Kidney epithelial cell (primary cell): Measurements from ENCODE around the gene KPNA5. TPM values are rescaled to one million over a fixed set of nuclear protein-coding genes. Genes with fewer than 3 reads are reported as not detected.
"Not testable (repeated sequence)": the region's sequence is repeated elsewhere in the genome, so short reads cannot be mapped to it uniquely, and the experiment has no call there.

Experiments
- DNase-seq: peaks from one replicate; pipeline ENCODE4 v3.0.0-alpha.2; 2010; ENCODE audit warnings: low read depth
- H3K27me3 ChIP-seq: 2 replicates; pipeline ENCODE4 v1.6.0; 2011; ENCODE audit warnings: low read length; ENCODE audit not compliant: control insufficient read depth, insufficient read depth
- H3K36me3 ChIP-seq: 2 replicates; pipeline ENCODE4 v1.5.1; 2011; ENCODE audit warnings: low read length; ENCODE audit not compliant: control insufficient read depth, insufficient read depth
- H3K4me3 ChIP-seq: 2 replicates; pipeline ENCODE4 v1.5.1; 2011; ENCODE audit warnings: low read depth, mild to moderate bottlenecking, control low read depth, low read length
- total RNA-seq: library from RNA; depleted of rRNA; stranded (reverse); fragments of >200 nt; gene quantifications from 2 replicates; pipeline ENCODE4 v1.2.3, GENCODE V29; 2015
- TF ChIP-seq, protein P1 (sequence below): IDR thresholded peaks from 2 replicates; pipeline ENCODE4 v1.5.1; 2011; ENCODE audit warnings: mild to moderate bottlenecking, moderate library complexity, low read length, control low read depth, inconsistent platforms; ENCODE audit not compliant: insufficient read depth, poor library complexity, severe bottlenecking

Gene KPNA5
- total RNA-seq, 1 donor from 2014 or later, result 9.3 TPM

DNA sequence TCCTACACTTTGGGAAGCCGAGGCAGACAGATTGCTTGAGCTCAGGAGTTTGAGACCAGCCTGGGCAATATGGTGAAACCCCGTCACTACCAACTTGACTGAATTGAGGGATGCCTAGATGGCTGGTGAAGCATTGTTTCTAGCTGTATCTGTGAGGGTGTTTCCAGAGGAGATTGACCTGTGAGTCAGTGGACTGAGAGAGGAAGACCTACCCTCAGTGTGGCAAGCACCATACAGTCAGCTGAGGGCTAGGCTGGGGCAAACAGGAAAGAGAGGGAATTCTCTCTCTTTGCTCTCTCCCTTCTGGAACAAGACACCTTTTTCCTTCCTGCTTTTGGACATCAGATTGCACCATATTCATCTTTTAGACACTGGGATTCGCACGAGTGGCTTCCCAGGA is 8.7 kb upstream of the KPNA5 start:
- DNase-seq, result no peak
- TF ChIP-seq, protein P1, sequence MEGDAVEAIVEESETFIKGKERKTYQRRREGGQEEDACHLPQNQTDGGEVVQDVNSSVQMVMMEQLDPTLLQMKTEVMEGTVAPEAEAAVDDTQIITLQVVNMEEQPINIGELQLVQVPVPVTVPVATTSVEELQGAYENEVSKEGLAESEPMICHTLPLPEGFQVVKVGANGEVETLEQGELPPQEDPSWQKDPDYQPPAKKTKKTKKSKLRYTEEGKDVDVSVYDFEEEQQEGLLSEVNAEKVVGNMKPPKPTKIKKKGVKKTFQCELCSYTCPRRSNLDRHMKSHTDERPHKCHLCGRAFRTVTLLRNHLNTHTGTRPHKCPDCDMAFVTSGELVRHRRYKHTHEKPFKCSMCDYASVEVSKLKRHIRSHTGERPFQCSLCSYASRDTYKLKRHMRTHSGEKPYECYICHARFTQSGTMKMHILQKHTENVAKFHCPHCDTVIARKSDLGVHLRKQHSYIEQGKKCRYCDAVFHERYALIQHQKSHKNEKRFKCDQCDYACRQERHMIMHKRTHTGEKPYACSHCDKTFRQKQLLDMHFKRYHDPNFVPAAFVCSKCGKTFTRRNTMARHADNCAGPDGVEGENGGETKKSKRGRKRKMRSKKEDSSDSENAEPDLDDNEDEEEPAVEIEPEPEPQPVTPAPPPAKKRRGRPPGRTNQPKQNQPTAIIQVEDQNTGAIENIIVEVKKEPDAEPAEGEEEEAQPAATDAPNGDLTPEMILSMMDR, result no peak
- H3K4me3 ChIP-seq, result no peak overlapping the region
- no peaks in the 10 kb centered on the region for H3K27me3 ChIP-seq
- no peaks in the 10 kb centered on the region for H3K36me3 ChIP-seq

DNA sequence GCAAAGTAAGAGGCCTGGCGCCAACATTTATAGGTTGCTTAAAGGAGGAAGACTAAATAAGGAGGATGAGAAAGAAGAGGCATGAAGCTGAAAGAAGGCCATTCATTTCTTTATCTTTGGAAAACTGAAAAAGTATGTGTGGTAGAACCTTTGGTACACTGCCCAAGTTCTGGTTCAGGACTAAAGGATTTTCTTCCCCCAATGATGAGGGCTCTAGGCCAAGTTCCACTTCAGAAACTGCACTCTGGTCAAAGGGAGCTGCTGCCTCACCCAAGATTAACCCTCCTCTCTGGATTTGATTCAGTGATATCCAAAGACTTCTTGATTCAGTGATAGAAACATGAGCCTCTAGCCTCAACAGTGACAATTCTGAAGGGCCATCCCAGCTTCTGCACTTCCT is 5.0 kb upstream of the KPNA5 start:
- H3K27me3 ChIP-seq, result no peaks in the 10 kb centered on the region
- H3K36me3 ChIP-seq, result no peaks in the 10 kb centered on the region
- TF ChIP-seq, protein P1, result no peak
- no peak overlapping the region for H3K4me3 ChIP-seq
- no peak for DNase-seq

DNA sequence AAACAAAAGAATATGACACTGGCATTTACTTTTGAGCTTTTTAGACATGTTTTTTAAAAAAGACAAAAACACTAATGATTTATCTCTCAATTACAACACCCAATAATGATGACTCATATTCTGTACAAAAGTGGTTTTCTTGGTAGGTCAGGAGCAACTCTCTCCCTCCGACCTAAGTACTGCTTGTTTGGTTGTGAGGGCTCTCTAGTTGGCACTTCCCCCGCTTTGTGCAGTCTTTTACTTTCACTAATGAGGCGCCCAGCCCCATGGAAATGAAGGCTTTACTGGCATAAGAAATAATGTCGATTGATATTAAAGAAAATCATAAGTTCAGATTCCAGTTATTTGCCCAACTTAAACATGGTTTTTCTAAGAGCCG is 1.3 kb downstream of the KPNA5 start:
- H3K4me3 ChIP-seq, result peak overlapping the region; percentile 96
- TF ChIP-seq, protein P1, result no peak
- H3K27me3 ChIP-seq, result no peaks in the 10 kb centered on the region
- DNase-seq, result no peak
- no peaks in the 10 kb centered on the region for H3K36me3 ChIP-seq

DNA sequence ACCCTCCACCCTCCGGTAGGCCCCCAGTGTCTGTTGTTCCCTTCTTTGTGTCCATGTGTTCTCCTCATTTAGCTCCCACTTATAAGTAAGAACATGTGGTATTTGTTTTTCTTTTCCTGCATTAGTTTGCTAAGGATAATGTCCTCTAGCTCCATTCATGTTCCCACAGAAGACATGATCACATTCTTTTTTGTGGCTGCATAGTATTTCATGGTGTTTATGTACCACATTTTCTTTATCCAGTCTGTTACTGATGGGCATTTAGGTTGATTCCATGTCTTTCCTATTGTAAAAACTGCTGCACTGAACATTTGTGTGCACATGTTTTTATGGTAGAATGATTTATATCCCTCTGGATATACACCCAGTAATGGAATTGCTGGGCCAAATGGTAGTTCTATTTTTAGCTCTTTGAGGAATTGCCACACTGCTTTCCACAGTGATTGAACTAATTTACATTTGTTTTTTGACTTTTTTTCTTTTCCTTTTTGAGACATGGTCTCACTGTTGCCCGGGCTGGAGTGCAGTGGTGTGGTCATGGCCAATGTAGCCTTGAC is 4.5 kb downstream of the KPNA5 start:
- DNase-seq, result no peak
- H3K4me3 ChIP-seq, result no peak overlapping the region
- H3K27me3 ChIP-seq, result no peaks in the 10 kb centered on the region
- TF ChIP-seq, protein P1, result no peak
- H3K36me3 ChIP-seq, result no peaks in the 10 kb centered on the region

DNA sequence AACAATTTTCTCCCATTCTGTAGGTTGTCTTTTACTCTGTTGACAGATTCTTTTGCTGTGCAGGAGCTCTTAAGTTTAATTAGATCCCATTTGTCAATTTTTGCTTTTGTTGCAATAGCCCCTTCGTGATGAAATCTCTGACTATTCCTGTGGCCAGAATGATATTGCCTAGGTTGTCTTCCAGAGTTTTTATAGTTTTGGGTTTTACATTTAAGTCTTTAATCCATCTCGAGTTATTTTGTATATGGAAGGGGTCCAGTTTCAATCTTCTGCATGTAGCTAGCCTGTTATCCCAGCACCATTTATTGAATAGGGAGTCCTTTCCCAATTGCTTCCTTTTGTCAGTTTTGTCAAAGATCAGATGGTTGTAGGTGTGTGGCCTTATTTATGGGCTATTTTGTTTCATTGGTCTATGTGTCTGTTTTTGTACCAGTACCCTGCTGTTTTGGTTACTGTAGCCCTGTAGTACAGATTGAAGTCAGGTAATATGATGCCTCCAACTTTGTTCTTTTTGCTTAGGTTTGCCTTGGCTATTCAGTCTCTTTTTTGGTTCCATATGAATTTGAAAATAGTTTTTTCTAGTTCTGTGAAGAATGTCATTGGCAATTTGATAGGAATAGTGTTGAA is 5.6 kb downstream of the KPNA5 start:
- not testable (repeated sequence) for H3K36me3 ChIP-seq, H3K4me3 ChIP-seq, H3K27me3 ChIP-seq, DNase-seq

DNA sequence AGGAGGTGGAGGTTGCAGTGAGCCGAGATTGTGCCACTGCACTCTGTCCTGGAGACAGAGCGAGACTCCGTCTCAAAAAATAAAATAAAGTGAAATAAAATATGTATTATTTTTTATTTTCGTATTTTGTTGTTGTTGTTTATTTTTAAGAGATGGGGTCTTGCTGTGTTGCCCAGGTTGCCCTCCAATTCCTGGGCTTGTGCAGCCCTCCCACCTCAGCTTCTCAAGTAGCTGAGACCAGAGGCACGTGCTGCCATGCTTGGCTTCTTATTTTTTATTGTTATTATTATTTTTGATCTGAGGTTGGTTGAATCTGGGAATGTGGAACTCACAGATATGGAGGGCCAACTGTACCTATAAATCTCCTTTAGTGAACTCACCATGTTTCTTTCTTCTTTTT is 10.1 kb downstream of the KPNA5 start:
- no peaks in the 10 kb centered on the region for H3K27me3 ChIP-seq
- TF ChIP-seq, protein P1, result no peak
- DNase-seq, result no peak
- no peak overlapping the region for H3K4me3 ChIP-seq
- H3K36me3 ChIP-seq, result no peaks in the 10 kb centered on the region

DNA sequence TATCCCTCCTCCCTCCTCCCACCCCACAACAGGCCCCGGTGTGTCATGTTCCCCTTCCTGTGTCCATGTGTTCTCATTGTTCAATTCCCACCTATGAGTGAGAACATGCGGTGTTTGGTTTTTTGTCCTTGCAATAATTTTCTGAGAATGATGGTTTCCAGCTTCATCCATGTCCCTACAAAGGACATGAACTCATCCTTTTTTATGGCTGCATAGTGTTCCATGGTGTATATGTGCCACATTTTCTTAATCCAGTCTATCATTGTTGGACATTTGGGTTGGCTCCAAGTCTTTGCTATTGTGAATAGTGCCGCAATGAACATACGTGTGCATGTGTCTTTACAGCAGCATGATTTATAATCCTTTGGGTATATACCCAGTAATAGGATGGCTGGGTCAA is 11.9 kb downstream of the KPNA5 start:
- not testable (repeated sequence) for H3K4me3 ChIP-seq, H3K36me3 ChIP-seq, DNase-seq, H3K27me3 ChIP-seq

DNA sequence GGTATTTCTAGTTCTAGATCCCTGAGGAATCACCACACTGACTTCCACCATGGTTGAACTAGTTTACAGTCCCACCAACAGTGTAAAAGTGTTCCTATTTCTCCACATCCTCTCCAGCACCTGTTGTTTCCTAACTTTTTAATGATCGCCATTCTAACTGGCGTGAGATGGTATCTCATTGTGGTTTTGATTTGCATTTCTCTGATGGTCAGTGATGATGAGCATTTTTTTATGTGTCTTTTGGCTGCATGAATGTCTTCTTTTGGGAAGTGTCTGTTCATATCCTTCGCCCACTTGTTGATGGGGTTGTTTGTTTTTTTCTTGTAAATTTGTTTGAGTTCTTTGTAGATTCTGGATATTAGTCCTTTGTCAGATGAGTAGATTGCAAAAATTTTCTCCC is 12.3 kb downstream of the KPNA5 start:
- DNase-seq, H3K4me3 ChIP-seq, H3K27me3 ChIP-seq: not testable (repeated sequence)

More for the DNA sequence above, 12.3 kb downstream of the KPNA5 start:
- H3K36me3 ChIP-seq, result not testable (repeated sequence)
